ENCODE results near the gene ESR2.
"Not testable (repeated sequence)": the region's sequence is repeated elsewhere in the genome, so short reads cannot be mapped to it uniquely, and the experiment has no call there.

Gene ESR2

GRCh38 chr14:64081174-64081746 is 212.9 kb downstream of the ESR2 start:
- DNase-seq (ENCODE audit: low spot score), result no peak

- no peak for DNase-seq (ENCODE audit: low spot score)
Measured at GRCh38 chr14:64080452-64080851, 213.7 kb downstream of the ESR2 start.

- no peak for DNase-seq (ENCODE audit: low spot score)
Measured at GRCh38 chr14:64075613-64076005, 218.6 kb downstream of the ESR2 start.

GRCh38 chr14:64074961-64075612 is 219.1 kb downstream of the ESR2 start:
- DNase-seq (ENCODE audit: low spot score), result no peak

GRCh38 chr14:64069634-64070359 is 224.4 kb downstream of the ESR2 start:
- DNase-seq (ENCODE audit: low spot score), result no peak

GRCh38 chr14:64064447-64064846 is 229.7 kb downstream of the ESR2 start:
- DNase-seq (ENCODE audit: low spot score), result no peak

GRCh38 chr14:64062381-64063115 is 231.6 kb downstream of the ESR2 start:
- no peak for DNase-seq (ENCODE audit: low spot score)

- no peak for DNase-seq (ENCODE audit: low spot score)
Measured at GRCh38 chr14:64061706-64062105, 232.5 kb downstream of the ESR2 start.

- no peak for DNase-seq (ENCODE audit: low spot score)
Measured at GRCh38 chr14:64061115-64061514, 233.1 kb downstream of the ESR2 start.

GRCh38 chr14:64060648-64061096 is 233.5 kb downstream of the ESR2 start:
- DNase-seq (ENCODE audit: low spot score), result no peak

GRCh38 chr14:64060199-64060545 is 234.0 kb downstream of the ESR2 start:
- DNase-seq (ENCODE audit: low spot score), result no peak

- no peak for DNase-seq (ENCODE audit: low spot score)
Measured at GRCh38 chr14:64059454-64060198, 234.5 kb downstream of the ESR2 start.

GRCh38 chr14:64053694-64054669 is 240.2 kb downstream of the ESR2 start:
- DNase-seq (ENCODE audit: low spot score), result no peak

- no peak for DNase-seq (ENCODE audit: low spot score)
Measured at GRCh38 chr14:64049616-64050381, 244.4 kb downstream of the ESR2 start.

GRCh38 chr14:64045091-64045490 is 249.1 kb downstream of the ESR2 start:
- DNase-seq (ENCODE audit: low spot score), result no peak

- not testable (repeated sequence) for DNase-seq (ENCODE audit: low spot score)
Measured at GRCh38 chr14:64043296-64043695, 250.9 kb downstream of the ESR2 start.

GRCh38 chr14:64040044-64040443 is 254.1 kb downstream of the ESR2 start:
- no peak for DNase-seq (ENCODE audit: low spot score)

GRCh38 chr14:64038841-64039542 is 255.2 kb downstream of the ESR2 start:
- no peak for DNase-seq (ENCODE audit: low spot score)
